K562 (cell line): ENCODE results near the gene SLC2A4. TPM values are rescaled to one million over a fixed set of nuclear protein-coding genes. Genes with fewer than 3 reads are reported as not detected.
A peak's percentile ranks its signal among the peaks of the same experiment; 100 is the strongest.

Source experiments
- ESRRA ChIP-seq: fragments of 450-650 bp; IDR thresholded peaks from 2 replicates; pipeline ENCODE4 v1.6.1; 2014; ENCODE audit warnings: low read depth, mild to moderate bottlenecking, moderate library complexity, borderline replicate concordance
- GABPB1 ChIP-seq: sonication (generic); formaldehyde crosslinking; IDR thresholded peaks from 2 replicates; pipeline ENCODE4 v1.8.0; 2022; ENCODE audit warnings: mild to moderate bottlenecking, missing genetic modification reagents
- GTF3C2 ChIP-seq: IDR thresholded peaks from 3 replicates; pipeline ENCODE4 v1.6.1; 2011; ENCODE audit warnings: borderline replicate concordance, mild to moderate bottlenecking, moderate library complexity; ENCODE audit not compliant: insufficient read length; ENCODE audit errors: extremely low read depth
- HMG20B ChIP-seq: fragments of 250-450 bp; sonication (Bioruptor Pico); IDR thresholded peaks from 2 replicates; pipeline ENCODE4 v1.5.0; 2021; ENCODE audit warnings: mild to moderate bottlenecking
- KAT7 ChIP-seq: sonication (generic); formaldehyde crosslinking; IDR thresholded peaks from 2 replicates; pipeline ENCODE4 v1.8.0; 2022; ENCODE audit warnings: missing genetic modification reagents, mild to moderate bottlenecking, borderline replicate concordance
- RBM15 ChIP-seq: fragments of 200-400 bp; formaldehyde crosslinking; IDR thresholded peaks from 2 replicates; pipeline ENCODE4 v1.6.1; 2018; ENCODE audit warnings: mild to moderate bottlenecking, low read length, moderate library complexity; ENCODE audit not compliant: insufficient read depth
- RERE ChIP-seq: sonication (generic); formaldehyde crosslinking; IDR thresholded peaks from 2 replicates; pipeline ENCODE4 v1.8.0; 2023; ENCODE audit warnings: missing genetic modification reagents, mild to moderate bottlenecking, borderline replicate concordance
- ZBED1 ChIP-seq: IDR thresholded peaks from 2 replicates; pipeline ENCODE4 v1.6.1; 2014
- ZFP91 ChIP-seq: sonication (generic); formaldehyde crosslinking; IDR thresholded peaks from 2 replicates; pipeline ENCODE4 v1.8.0; 2022; ENCODE audit warnings: mild to moderate bottlenecking, missing genetic modification reagents
- ZFX ChIP-seq: sonication (generic); formaldehyde crosslinking; IDR thresholded peaks from 2 replicates; pipeline ENCODE4 v1.8.0; 2022; ENCODE audit warnings: mild to moderate bottlenecking, missing genetic modification reagents, moderate library complexity
- ZNF609 ChIP-seq: sonication (generic); formaldehyde crosslinking; IDR thresholded peaks from 2 replicates; pipeline ENCODE4 v1.8.1; 2023; ENCODE audit warnings: missing genetic modification reagents, mild to moderate bottlenecking, borderline replicate concordance
- polyA plus RNA-seq, 8 experiments: library from polyadenylated mRNA; depleted of rRNA in 4 of 8; stranded (reverse) in 5 of 8; unstranded in 3 of 8; fragments of >200 nt; fragmentation: Nextera tagmentation in 2 of 8; fragmentation: Illumina TruSeq in 1 of 8; extraction: Ambion mirVana in 2 of 8; extraction: Trizol in 1 of 8; gene quantifications; 2 replicates each; pipeline versions ENCODE4 v1.2.1 to v1.2.3, GENCODE V29; 2011 to 2014; ENCODE audit warnings: inconsistent platforms in 1 of 8, missing spikeins in 1 of 8
- total RNA-seq, 7 experiments: library from RNA; depleted of rRNA in 6 of 7; stranded (reverse); fragments of >200 nt in 6 of 7; fragmentation: Illumina TruSeq in 2 of 7; extraction: Trizol in 2 of 7; gene quantifications; 2 replicates each; pipeline versions ENCODE4 v1.2.1 to v1.2.3, GENCODE V29; 2011 to 2021; ENCODE audit warnings: low replicate concordance in 1 of 7

SLC2A4 gene
- total and polyA plus RNA-seq, 9 of the 15 experiments (the other 6 are each of a cell fraction or from before 2014, with no cell fraction given), result 0.74 to 3.5 (median 1.6) TPM

GRCh38 chr17:7293159-7293558 is 11.6 kb downstream of the SLC2A4 start (continued):
- TF ChIP-seq GTF3C2 (no peak), ZNF609 (CRISPR knock-in tag) (no peak), ZBED1 (no peak), KAT7 (no peak), RBM15 (no peak), ZFP91 (CRISPR knock-in tag) (no peak), HMG20B (CRISPR knock-in tag) (no peak), GABPB1 (CRISPR knock-in tag) (no peak), RERE (no peak), ZFX (CRISPR knock-in tag) (no peak), ESRRA (peak; percentile 31; the same call in 1 of the 2 replicates)
